Measurements from ENCODE around the gene STXBP1. TPM values are rescaled to one million over a fixed set of nuclear protein-coding genes. Genes with fewer than 3 reads are reported as not detected.
"Not testable (repeated sequence)": the region's sequence is repeated elsewhere in the genome, so short reads cannot be mapped to it uniquely, and the experiment has no call there.

The STXBP1 gene
- polyA plus RNA-seq, 1 donor: 15.7 TPM

GRCh38 chr9:127578627-127578951 lies 33.5 kb upstream of the STXBP1 start:
- DNase-seq: no peak

- DNase-seq: peak; percentile 74
These were observed 32.9 kb upstream of the STXBP1 start for GRCh38 chr9:127578952-127579853.

GRCh38 chr9:127580366-127580765 lies 31.7 kb upstream of the STXBP1 start:
- no peak for DNase-seq

GRCh38 chr9:127580879-127581475 lies 31.1 kb upstream of the STXBP1 start:
- DNase-seq: no peak

GRCh38 chr9:127584474-127584805 lies 27.6 kb upstream of the STXBP1 start:
- DNase-seq: not testable (repeated sequence)

GRCh38 chr9:127585161-127585819 lies 26.8 kb upstream of the STXBP1 start:
- no peak for DNase-seq

GRCh38 chr9:127586096-127586495 lies 26.0 kb upstream of the STXBP1 start:
- no peak for DNase-seq

GRCh38 chr9:127586537-127586936 lies 25.5 kb upstream of the STXBP1 start:
- DNase-seq: peak; percentile 79

- no peak for DNase-seq
These were observed 24.1 kb upstream of the STXBP1 start for GRCh38 chr9:127587966-127588365.

GRCh38 chr9:127588740-127589506 lies 23.2 kb upstream of the STXBP1 start:
- no peak for DNase-seq

- DNase-seq: peak; percentile 81
These were observed 22.1 kb upstream of the STXBP1 start for GRCh38 chr9:127589955-127590370.

- DNase-seq: no peak
These were observed 16.5 kb upstream of the STXBP1 start for GRCh38 chr9:127595611-127596010.

GRCh38 chr9:127598839-127599549 lies 13.1 kb upstream of the STXBP1 start:
- no peak for DNase-seq

GRCh38 chr9:127599550-127599891 lies 12.6 kb upstream of the STXBP1 start:
- DNase-seq: no peak

GRCh38 chr9:127603226-127603625 lies 8.9 kb upstream of the STXBP1 start:
- no peak for DNase-seq

- no peak for DNase-seq
These were observed 6.0 kb upstream of the STXBP1 start for GRCh38 chr9:127606043-127606442.

- peak; percentile 58 for DNase-seq
These were observed 3.7 kb upstream of the STXBP1 start for GRCh38 chr9:127608104-127608966.

GRCh38 chr9:127611603-127611898 lies 526 bp upstream of the STXBP1 start:
- DNase-seq: no peak

GRCh38 chr9:127612939-127613582 lies 984 bp downstream of the STXBP1 start:
- peak; percentile 67 for DNase-seq

GRCh38 chr9:127613583-127613954 lies 1.5 kb downstream of the STXBP1 start:
- DNase-seq: no peak

- no peak for DNase-seq
These were observed 2.9 kb downstream of the STXBP1 start for GRCh38 chr9:127614961-127615360.
